NT2/D1 (cell line): ENCODE data around the gene FHL5.

Source experiments
- YY1 ChIP-seq: IDR thresholded peaks from 2 replicates; pipeline ENCODE4 v1.6.1; 2011; ENCODE audit not compliant: insufficient read length, insufficient read depth
- ZNF274 ChIP-seq: IDR thresholded peaks from 2 replicates; pipeline ENCODE4 v1.6.1; 2011; ENCODE audit warnings: mild to moderate bottlenecking, low read depth, low read length

- TF ChIP-seq YY1 (no peak), ZNF274 (no peak)
Observed at GRCh38 chr6:96571551-96571950, 8.6 kb downstream of the FHL5 start.
